Trophoblast cell (in vitro differentiated cells and primary cell): Measurements from ENCODE around the gene EXOC4.

Source experiments
- DNase-seq, 2 donors: peaks; one replicate each; pipeline ENCODE4 v3.0.0-alpha.2; 2016
- H2AFZ ChIP-seq: 2 replicates; pipeline ENCODE4 v1.6.1; 2013; ENCODE audit warnings: low read length, moderate library complexity, mild to moderate bottlenecking; ENCODE audit not compliant: insufficient read depth, poor library complexity
- H2AK5ac ChIP-seq: 2 replicates; pipeline ENCODE4 v1.6.1; 2013; ENCODE audit warnings: mild to moderate bottlenecking, low read length
- H2BK120ac ChIP-seq: 2 replicates; pipeline ENCODE4 v1.6.1; 2013; ENCODE audit warnings: low read length, mild to moderate bottlenecking, moderate library complexity; ENCODE audit not compliant: insufficient read depth, poor library complexity
- H2BK12ac ChIP-seq: 2 replicates; pipeline ENCODE4 v1.6.1; 2013; ENCODE audit warnings: mild to moderate bottlenecking, low read length, moderate library complexity
- H2BK5ac ChIP-seq: 2 replicates; pipeline ENCODE4 v1.6.1; 2013; ENCODE audit warnings: low read length, low read depth, moderate library complexity, mild to moderate bottlenecking; ENCODE audit not compliant: poor library complexity
- H3K14ac ChIP-seq: 2 replicates; pipeline ENCODE4 v1.6.1; 2013; ENCODE audit warnings: mild to moderate bottlenecking, low read length
- H3K18ac ChIP-seq: 2 replicates; pipeline ENCODE4 v1.6.1; 2013; ENCODE audit warnings: mild to moderate bottlenecking, low read length
- H3K23ac ChIP-seq: 2 replicates; pipeline ENCODE4 v1.6.1; 2013; ENCODE audit warnings: low read length
- H3K27ac ChIP-seq: 2 replicates; pipeline ENCODE4 v1.5.1; 2013; ENCODE audit warnings: low read depth, mild to moderate bottlenecking, inconsistent platforms, low read length, moderate library complexity
- H3K27me3 ChIP-seq: 2 replicates; pipeline ENCODE4 v1.6.1; 2013; ENCODE audit warnings: inconsistent platforms, mild to moderate bottlenecking, low read length, moderate library complexity; ENCODE audit not compliant: insufficient read depth
- H3K36me3 ChIP-seq, 2 experiments: 1 replicate in 1 of 2; 2 replicates in 1 of 2; pipeline ENCODE4 v1.6.1; 2013; ENCODE audit warnings: low read length in 2 of 2, mild to moderate bottlenecking in 2 of 2, moderate library complexity in 1 of 2; ENCODE audit not compliant: insufficient read depth in 2 of 2, control insufficient read depth in 1 of 2
- H3K4ac ChIP-seq: 2 replicates; pipeline ENCODE4 v1.6.1; 2013; ENCODE audit warnings: low read depth, mild to moderate bottlenecking, low read length, moderate library complexity
- H3K4me1 ChIP-seq, 2 experiments: 1 replicate in 1 of 2; 2 replicates in 1 of 2; pipeline ENCODE4 v1.6.1; 2013; ENCODE audit warnings: low read length in 2 of 2, mild to moderate bottlenecking in 2 of 2, moderate library complexity in 1 of 2; ENCODE audit not compliant: insufficient read depth in 2 of 2, control insufficient read depth in 1 of 2
- H3K4me2 ChIP-seq: 2 replicates; pipeline ENCODE4 v1.6.1; 2013; ENCODE audit warnings: inconsistent platforms, mild to moderate bottlenecking, low read length, moderate library complexity
- H3K4me3 ChIP-seq: 2 replicates; pipeline ENCODE4 v1.5.1; 2013; ENCODE audit warnings: mild to moderate bottlenecking, low read depth, low read length, inconsistent platforms
- H3K79me1 ChIP-seq: one replicate; pipeline ENCODE4 v1.6.1; 2013; ENCODE audit warnings: low read length
- H3K79me2 ChIP-seq: 2 replicates; pipeline ENCODE4 v1.6.1; 2013; ENCODE audit warnings: low read length, mild to moderate bottlenecking; ENCODE audit not compliant: control insufficient read depth, insufficient read depth, poor library complexity
- H3K9ac ChIP-seq: 2 replicates; pipeline ENCODE4 v1.6.1; 2013; ENCODE audit warnings: mild to moderate bottlenecking, low read length
- H3K9me3 ChIP-seq: 2 replicates; pipeline ENCODE4 v1.6.1; 2013; ENCODE audit warnings: low read depth, mild to moderate bottlenecking, control low read depth, inconsistent platforms, low read length; ENCODE audit not compliant: insufficient read depth
- H4K12ac ChIP-seq: 2 replicates; pipeline ENCODE4 v1.6.1; 2013; ENCODE audit warnings: low read depth, mild to moderate bottlenecking, low read length, moderate library complexity
- H4K8ac ChIP-seq: 2 replicates; pipeline ENCODE4 v1.6.1; 2013; ENCODE audit warnings: low read depth, mild to moderate bottlenecking, low read length, moderate library complexity
- H4K91ac ChIP-seq: one replicate; pipeline ENCODE4 v1.6.1; 2013; ENCODE audit warnings: low read depth, mild to moderate bottlenecking, low read length, moderate library complexity
- WGBS: extraction: QIAGEN DNeasy Blood & Tissue Kit; methylation state at CpG from one replicate; pipeline ENCODE4 v1.1.7; 2013; ENCODE audit warnings: missing lambda C conversion rate; ENCODE audit not compliant: insufficient read length, insufficient coverage; ENCODE audit errors: extremely low coverage; 5-methylcytosine and 5-hydroxymethylcytosine counted together

EXOC4 gene

DNA sequence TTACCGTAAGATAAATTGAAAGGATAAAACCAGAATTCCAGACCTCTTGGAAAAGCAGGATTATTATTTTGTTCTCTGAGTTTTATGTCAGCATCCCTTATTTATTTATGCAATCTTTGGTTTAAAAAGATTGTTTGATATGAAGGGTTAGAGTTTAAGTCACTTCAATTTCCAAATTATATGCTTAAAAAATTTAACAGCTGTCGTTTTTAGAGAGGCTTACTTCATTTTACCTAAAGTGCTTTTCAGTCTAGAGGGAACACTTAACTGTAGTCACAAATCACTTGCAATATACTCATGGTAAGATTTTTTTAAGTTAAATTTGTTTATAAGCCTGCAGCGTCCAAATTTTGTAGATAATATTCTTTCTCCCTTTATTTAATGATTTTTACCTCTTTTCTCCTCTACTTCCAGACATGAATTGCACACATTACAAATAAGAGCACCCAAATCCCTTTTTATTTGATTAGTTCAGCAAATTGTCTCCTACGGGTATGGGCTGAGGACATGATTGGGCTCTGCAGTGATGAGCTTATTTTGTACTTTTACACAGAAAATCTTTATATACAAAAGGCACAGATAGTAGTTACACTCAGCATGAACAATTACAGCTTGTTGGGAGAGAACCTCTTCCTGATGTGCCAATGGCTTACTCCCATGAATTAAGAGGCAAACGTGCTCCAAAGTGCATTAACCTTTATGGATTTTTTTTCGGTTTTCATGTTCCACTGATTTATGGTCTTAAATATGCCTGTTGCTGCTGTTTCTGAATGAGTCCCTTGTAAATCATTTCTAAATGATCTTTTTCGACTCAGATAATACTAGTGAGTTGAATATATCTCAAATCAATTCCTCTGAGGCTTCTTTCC, 555.0 kb downstream of the EXOC4 start:
- Histone ChIP-seq H2AK5ac (no peak overlapping the region), H3K27ac (no peak overlapping the region), H3K9me3 (no peaks in the 10 kb centered on the region), H3K36me3 (no peaks in the 10 kb centered on the region), H3K23ac (no peak overlapping the region), H3K27me3 (no peaks in the 10 kb centered on the region), H3K4me2 (no peak overlapping the region), H4K8ac (no peak overlapping the region), H3K79me1 (no peaks in the 10 kb centered on the region), H3K18ac (no peak overlapping the region), H3K9ac (no peak overlapping the region), H2BK5ac (no peak overlapping the region), H4K12ac (no peak overlapping the region), H2BK12ac (no peak overlapping the region), H4K91ac (no peak overlapping the region), H3K14ac (no peak overlapping the region), H2AFZ (no peak overlapping the region), H2BK120ac (no peak overlapping the region), H3K4me3 (no peak overlapping the region), H3K79me2 (no peaks in the 10 kb centered on the region), H3K4ac (no peak overlapping the region), H3K4me1 (no peaks in the 10 kb centered on the region)
- no CpG with 5 or more reads among the region's 7 CpGs for WGBS
- no peak for DNase-seq

DNA sequence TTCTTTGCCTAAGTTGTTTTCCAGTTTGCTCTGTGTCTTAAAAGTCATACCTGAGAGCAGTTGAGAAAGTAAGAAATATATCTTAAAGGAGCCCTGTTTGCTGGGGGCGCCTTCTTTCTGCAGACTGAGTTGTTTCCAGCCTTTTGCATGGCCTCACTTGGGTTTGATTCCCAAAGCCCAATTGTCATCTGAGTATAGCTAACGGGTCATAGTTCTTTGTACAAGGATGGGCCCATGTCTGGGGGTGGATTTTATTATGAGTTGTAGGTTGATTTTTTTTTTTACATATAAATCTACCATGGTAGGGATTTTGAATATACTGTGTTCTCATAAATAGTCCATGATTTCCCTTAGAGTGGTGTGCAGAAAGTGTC, 555.6 kb downstream of the EXOC4 start:
- no peaks in the 10 kb centered on the region for H3K79me1 ChIP-seq
- H3K27me3 ChIP-seq = no peaks in the 10 kb centered on the region
- no peaks in the 10 kb centered on the region for H3K9me3 ChIP-seq
- H4K12ac ChIP-seq = no peak overlapping the region
- no peak overlapping the region for H3K18ac ChIP-seq
- H4K8ac ChIP-seq = no peak overlapping the region
- H3K9ac ChIP-seq = no peak overlapping the region
- WGBS = no CpG with 5 or more reads among the region's 2 CpGs
- no peak overlapping the region for H3K23ac ChIP-seq
- no peak overlapping the region for H3K4me3 ChIP-seq
- no peak overlapping the region for H4K91ac ChIP-seq
- H2AFZ ChIP-seq = no peak overlapping the region
- no peak overlapping the region for H3K4me2 ChIP-seq
- no peak overlapping the region for H2BK5ac ChIP-seq
- H3K4ac ChIP-seq = no peak overlapping the region
- H2BK120ac ChIP-seq = no peak overlapping the region
- H2BK12ac ChIP-seq = no peak overlapping the region
- no peaks in the 10 kb centered on the region for H3K4me1 ChIP-seq
- H3K14ac ChIP-seq = no peak overlapping the region
- H3K27ac ChIP-seq = no peak overlapping the region
- no peaks in the 10 kb centered on the region for H3K79me2 ChIP-seq
- H2AK5ac ChIP-seq = no peak overlapping the region
- no peak for DNase-seq
- no peaks in the 10 kb centered on the region for H3K36me3 ChIP-seq

- Histone ChIP-seq H3K18ac (no peak overlapping the region), H4K8ac (no peak overlapping the region), H3K27ac (no peak overlapping the region), H3K9me3 (no peaks in the 10 kb centered on the region), H3K79me1 (no peaks in the 10 kb centered on the region), H3K4me1 (no peaks in the 10 kb centered on the region), H2AFZ (no peak overlapping the region), H3K79me2 (no peaks in the 10 kb centered on the region), H3K9ac (no peak overlapping the region), H2BK12ac (no peak overlapping the region), H3K4me2 (no peak overlapping the region), H3K36me3 (no peaks in the 10 kb centered on the region), H3K27me3 (no peaks in the 10 kb centered on the region), H4K12ac (no peak overlapping the region), H4K91ac (no peak overlapping the region), H2BK5ac (no peak overlapping the region), H2AK5ac (no peak overlapping the region), H3K4ac (no peak overlapping the region), H3K14ac (no peak overlapping the region), H3K4me3 (no peak overlapping the region), H3K23ac (no peak overlapping the region), H2BK120ac (no peak overlapping the region)
- WGBS = no CpG with 5 or more reads among the region's 6 CpGs
- DNase-seq = no peak
These were observed 560.0 kb downstream of the EXOC4 start for GRCh38 chr7:133812877-133813276.

DNA sequence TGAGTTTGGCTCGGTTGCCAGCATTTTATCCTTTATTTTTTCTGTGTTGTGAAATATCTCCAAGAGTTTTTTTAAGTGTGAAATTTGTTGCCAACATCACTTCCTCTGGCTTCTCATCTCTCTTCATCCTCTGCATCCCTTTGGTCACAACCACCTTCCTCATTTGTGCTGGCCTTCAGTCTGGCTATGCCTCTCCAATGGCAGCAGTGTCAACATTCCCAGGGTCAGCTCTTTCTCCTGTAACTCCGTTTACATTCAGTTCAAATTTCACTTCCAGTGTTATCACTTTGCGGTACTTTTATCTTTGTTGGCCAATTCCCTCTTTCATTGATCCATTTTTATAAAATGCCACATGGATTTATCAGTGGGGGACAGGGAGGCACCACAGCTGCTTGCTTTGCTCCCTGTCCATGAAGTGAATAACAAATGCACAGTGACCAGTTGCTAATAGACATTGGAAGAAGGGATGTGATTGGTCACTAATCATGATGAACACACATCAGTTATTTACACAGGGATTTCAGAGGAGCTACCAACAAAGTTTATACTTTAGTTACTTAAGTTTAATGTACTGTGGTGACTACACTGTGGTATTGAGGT, 562.8 kb downstream of the EXOC4 start:
- no peak overlapping the region for H2BK5ac ChIP-seq
- DNase-seq = no peak
- no peak overlapping the region for H3K4me3 ChIP-seq
- no peak overlapping the region for H3K4ac ChIP-seq
- no peak overlapping the region for H2BK120ac ChIP-seq
- H3K79me1 ChIP-seq = no peaks in the 10 kb centered on the region
- H4K91ac ChIP-seq = no peak overlapping the region
- H3K4me1 ChIP-seq = no peaks in the 10 kb centered on the region
- H3K18ac ChIP-seq = no peak overlapping the region
- H4K8ac ChIP-seq = no peak overlapping the region
- no peaks in the 10 kb centered on the region for H3K9me3 ChIP-seq
- no peak overlapping the region for H3K27ac ChIP-seq
- no peak overlapping the region for H2AK5ac ChIP-seq
- H4K12ac ChIP-seq = no peak overlapping the region
- H3K36me3 ChIP-seq = peaks cover 0 to 2% of the 10 kb centered on the region in 2 experiments
- no peak overlapping the region for H3K14ac ChIP-seq
- H3K23ac ChIP-seq = no peak overlapping the region
- no peaks in the 10 kb centered on the region for H3K79me2 ChIP-seq
- H3K4me2 ChIP-seq = no peak overlapping the region
- no peaks in the 10 kb centered on the region for H3K27me3 ChIP-seq
- H2AFZ ChIP-seq = no peak overlapping the region
- WGBS = no CpG with 5 or more reads among the region's 3 CpGs
- no peak overlapping the region for H3K9ac ChIP-seq
- H2BK12ac ChIP-seq = no peak overlapping the region
